ENCODE results near the gene NPHS2.

DNA sequence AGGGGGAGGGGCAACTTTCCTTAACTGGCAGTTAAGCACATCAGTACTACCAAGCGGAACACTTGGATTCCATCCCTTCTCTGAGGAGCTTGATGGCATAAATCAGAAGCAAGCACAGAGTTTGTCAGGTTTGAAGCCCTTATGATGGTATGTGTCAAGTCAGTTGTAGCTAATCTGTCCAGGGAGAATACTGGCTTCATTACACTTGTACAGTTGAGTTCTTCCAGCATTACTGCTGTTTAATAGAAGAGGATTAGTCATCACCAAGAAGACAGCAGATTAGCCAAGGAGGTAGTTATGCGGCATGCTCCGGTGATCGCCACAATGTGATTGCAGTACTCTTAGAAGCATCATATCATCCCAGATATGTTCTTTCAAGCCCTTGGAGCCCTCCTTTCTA lies 13.8 kb upstream of the NPHS2 start:
- TF ChIP-seq, protein P1, sequence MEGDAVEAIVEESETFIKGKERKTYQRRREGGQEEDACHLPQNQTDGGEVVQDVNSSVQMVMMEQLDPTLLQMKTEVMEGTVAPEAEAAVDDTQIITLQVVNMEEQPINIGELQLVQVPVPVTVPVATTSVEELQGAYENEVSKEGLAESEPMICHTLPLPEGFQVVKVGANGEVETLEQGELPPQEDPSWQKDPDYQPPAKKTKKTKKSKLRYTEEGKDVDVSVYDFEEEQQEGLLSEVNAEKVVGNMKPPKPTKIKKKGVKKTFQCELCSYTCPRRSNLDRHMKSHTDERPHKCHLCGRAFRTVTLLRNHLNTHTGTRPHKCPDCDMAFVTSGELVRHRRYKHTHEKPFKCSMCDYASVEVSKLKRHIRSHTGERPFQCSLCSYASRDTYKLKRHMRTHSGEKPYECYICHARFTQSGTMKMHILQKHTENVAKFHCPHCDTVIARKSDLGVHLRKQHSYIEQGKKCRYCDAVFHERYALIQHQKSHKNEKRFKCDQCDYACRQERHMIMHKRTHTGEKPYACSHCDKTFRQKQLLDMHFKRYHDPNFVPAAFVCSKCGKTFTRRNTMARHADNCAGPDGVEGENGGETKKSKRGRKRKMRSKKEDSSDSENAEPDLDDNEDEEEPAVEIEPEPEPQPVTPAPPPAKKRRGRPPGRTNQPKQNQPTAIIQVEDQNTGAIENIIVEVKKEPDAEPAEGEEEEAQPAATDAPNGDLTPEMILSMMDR (conservative IDR thresholded peaks at IDR 0.05; ENCODE audit: low read length), result no peak
- TF ChIP-seq EZH2phosphoT487 (IDR thresholded peaks at IDR 0.05; ENCODE audit: borderline replicate concordance), result no peak

Data from Loucy (cell line).